Activated CD4-positive, CD25-positive, alpha-beta regulatory T cell (primary cell): ENCODE data around the gene CKAP2L.

Source experiments
- DNase-seq, 4 experiments: peaks; one replicate each; lab custom pipeline; 2025; lab: John Stamatoyannopoulos, UW

Gene CKAP2L, protein sequence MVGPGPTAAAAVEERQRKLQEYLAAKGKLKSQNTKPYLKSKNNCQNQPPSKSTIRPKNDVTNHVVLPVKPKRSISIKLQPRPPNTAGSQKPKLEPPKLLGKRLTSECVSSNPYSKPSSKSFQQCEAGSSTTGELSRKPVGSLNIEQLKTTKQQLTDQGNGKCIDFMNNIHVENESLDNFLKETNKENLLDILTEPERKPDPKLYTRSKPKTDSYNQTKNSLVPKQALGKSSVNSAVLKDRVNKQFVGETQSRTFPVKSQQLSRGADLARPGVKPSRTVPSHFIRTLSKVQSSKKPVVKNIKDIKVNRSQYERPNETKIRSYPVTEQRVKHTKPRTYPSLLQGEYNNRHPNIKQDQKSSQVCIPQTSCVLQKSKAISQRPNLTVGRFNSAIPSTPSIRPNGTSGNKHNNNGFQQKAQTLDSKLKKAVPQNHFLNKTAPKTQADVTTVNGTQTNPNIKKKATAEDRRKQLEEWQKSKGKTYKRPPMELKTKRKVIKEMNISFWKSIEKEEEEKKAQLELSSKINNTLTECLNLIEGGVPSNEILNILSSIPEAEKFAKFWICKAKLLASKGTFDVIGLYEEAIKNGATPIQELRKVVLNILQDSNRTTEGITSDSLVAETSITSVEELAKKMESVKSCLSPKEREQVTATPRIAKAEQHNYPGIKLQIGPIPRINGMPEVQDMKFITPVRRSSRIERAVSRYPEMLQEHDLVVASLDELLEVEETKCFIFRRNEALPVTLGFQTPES

GRCh38 chr2:112764071-112765044 lies at the start of gene CKAP2L:
TSS of gene CKAP2L (minus strand) at chr2:112764609. CDS start at chr2:112764598, 11 bp downstream.
- DNase-seq, result peak; percentile 89 to 95 (median 92)

DNA sequence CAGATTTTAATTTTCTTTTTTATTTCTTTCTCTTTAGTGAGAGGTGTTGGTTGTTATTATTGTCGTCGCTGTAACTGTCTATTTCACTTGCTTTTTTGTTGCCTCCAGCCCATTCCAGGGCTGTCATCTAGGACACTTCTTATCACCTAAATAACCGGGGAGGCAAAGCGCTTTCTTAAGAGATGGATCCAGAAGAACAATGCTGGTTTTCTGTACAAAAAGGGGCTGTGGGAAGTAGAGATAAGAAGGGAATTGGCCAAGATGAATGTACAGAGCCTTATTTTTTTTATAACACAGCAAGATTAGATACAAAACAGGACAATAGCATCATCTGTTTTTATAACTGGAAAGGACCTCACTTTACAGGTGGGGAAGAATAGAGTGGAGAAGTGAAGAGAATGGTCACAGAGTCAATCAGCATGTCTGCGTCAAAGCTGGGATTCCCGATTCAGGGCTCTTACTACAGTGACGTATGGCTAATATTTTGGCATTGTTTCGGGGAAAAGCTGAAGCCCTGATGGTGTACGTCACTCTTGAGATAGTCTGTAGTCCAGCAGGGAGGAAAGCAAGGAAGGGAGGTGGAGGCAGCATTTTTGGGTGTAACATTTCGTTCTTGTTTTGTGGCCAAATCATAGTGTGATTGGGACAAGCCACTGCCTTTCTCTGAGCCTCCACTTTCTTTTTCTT lies 49.0 kb upstream of the CKAP2L start:
- no peak for DNase-seq

DNA sequence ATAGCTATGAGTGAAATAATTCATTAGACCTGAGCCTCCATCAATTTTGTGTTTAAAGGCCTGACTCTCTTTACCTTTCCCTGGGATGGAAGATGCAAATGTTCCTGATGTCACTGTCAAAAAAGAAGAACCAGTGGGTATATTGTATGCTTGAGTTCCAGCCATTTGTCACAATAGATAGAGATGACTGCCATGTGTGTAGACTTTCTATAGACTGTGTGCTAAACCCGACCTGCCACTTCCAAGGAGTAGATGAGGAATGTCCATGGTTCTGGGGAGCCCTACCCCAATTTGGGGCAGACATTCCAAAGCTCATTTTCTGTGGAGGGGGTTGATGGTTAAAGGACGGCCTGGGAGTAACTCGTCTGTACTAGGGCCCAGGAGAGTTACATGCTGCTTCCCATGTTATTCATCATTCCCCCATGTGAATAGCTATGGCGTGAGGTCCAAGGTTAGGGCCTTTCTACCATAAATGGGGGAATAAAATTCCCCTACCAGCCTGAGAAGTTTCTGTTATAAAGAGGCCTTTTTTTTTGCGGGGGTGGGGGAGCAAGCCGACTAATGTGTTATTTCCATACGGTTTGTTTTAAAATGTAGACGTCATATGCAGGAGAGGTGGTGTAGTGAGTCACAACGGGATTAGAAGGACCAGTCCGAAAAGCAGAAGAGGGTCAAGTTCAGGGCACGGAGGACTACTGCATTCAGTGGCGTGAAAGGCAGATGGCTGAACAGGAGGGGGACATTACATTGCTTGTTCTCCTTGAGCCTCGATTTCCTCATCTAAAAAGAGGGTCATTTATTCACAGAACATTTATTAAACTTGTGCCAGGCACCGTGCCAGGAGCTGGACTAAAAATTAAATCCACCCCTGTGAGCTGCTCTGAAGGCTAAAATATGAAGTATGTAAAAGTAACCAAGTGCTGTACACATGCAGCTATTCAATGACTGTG lies 48.2 kb upstream of the CKAP2L start:
- DNase-seq, result no peak

DNA sequence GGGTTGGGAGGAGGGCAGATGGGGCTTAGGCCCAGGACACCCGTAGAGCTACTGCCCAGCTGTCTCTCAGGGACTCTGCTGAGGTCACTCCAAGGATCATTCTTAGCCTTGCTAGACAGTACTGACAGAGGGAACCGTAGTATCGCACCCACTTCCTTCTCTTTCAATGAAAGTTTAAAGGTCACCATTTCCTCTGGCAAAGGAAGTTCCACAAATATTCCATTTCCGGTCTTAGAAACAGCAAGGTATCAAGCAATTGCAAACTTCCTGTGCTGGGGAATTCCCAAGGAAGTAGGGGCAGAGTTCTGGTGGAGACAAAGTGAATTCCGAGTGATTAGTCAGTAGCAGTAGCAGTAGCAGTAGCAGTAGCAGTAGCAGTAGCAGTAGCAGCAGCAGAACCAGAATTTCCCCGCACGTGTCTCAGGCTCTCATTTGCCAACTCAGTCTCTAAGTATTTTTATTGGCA lies 47.5 kb upstream of the CKAP2L start:
- no peak for DNase-seq

GRCh38 chr2:112811276-112811831 lies 46.9 kb upstream of the CKAP2L start:
- DNase-seq, result no peak

GRCh38 chr2:112809112-112809511 lies 44.7 kb upstream of the CKAP2L start:
- DNase-seq, result no peak

DNA sequence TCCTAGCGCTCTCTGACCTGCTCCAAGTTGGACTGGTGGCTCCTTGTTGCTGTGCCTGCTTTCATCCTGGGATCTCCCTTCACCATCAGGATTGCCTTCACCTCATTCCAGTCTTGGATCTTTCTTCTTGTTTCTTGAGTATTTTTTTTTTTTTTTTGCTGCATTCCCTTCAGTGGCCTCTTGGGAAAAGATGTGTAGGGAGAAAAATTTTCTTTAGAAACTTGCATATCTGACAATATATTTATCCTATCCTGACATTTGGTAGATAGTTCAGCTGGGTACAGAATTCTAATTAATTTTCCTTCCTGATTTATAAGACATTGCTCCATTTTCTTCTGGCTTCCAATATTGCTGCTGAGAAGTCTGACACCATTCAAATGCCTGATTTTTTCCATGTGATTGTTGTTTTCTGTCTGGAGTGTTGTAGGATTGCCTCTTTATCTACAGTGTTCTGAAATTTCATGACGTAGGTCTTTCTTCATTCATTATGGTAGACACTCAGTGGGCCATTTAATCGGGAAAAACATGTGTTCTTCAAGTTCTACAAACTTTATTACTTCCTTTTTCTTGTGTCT lies 42.9 kb upstream of the CKAP2L start:
- DNase-seq, result no peak

DNA sequence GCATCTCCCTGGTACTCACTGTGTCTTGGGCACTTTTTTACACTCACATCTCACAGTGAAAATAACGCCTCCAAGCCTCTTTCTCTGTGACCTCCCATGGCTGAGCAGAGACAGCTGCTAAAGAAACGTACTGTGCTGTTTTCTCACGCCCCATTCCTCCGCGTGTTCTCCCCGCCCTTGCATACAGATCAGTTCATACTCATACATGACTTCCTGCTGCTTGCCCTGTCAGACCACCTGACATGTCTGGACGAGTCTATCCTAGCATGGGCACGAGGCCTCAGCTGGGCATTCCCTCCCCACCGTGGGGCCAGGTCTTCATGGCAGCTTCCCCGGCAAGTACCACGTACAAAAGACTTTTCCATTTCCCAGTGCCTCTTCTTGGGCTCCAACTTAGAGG lies 41.1 kb upstream of the CKAP2L start:
- no peak for DNase-seq

DNA sequence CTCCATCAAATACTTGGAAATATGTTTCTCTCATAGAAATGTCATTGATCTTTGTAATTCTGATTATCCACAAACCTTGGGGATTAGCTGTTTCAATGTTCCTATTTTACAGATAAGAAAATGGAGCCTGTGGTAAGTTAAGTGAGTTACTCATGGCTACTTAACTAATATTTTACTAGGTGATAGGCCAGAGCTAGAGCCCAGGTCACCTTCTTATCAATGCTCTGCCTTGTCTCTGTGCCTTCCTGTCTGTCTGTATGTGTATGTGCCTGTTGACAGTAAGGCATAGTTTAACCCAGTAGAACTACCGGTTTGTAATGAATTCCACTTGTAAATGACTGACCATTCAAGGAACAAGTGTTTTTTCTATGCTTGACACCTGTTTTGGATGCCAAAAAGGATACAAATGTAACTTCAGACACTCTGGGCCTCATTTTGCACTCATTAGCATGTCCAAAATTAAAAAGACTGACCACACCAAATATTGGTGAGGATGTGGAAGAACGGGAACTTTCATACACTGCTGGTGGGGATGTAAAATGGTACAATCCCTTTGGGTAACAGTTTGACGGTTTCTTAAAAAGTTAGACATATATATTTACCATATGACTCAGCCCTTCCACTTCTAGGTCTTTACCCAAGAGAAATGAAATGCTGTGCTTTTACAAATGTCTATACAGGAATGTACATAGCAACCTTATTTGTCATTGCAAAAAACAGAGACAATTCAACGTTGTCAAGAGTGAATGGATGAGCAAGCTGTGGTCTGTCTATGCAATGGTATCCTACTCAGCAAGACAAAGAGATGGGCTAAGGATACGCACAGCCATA lies 39.5 kb upstream of the CKAP2L start:
- DNase-seq, result no peak

DNA sequence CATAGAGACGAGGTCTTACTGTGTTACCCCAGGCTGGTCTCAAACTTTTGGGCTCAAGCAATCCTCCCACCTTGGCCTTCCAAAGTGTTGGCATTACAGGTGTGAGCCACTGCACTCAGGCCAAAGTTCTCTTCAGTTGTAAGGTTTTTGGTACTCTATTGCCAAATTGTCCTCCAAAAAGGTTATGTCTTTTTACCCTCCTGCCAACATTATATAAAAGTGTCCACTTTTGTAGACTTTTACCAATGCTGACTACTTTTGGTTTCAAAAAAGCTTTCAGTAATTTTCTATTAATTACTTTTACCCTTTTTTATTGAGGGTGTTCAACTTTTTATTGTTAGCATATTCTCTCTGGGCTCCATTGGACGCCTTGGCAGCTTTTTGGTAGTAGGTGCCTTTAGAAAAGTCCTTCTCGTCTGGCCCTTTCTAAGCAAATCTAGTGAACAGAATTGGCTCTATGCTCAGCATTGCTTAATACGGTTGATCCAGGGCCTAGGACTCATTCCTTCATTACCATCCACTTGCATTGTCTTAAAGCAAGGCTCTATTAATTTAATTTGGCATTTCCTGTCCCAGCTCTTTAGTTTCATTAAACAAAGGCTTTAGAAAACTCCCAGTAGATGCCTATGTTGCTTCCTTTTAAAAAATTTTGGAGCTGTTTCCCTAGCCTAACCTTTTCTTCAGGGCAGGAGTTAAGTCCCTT lies 36.6 kb upstream of the CKAP2L start:
- DNase-seq, result no peak

DNA sequence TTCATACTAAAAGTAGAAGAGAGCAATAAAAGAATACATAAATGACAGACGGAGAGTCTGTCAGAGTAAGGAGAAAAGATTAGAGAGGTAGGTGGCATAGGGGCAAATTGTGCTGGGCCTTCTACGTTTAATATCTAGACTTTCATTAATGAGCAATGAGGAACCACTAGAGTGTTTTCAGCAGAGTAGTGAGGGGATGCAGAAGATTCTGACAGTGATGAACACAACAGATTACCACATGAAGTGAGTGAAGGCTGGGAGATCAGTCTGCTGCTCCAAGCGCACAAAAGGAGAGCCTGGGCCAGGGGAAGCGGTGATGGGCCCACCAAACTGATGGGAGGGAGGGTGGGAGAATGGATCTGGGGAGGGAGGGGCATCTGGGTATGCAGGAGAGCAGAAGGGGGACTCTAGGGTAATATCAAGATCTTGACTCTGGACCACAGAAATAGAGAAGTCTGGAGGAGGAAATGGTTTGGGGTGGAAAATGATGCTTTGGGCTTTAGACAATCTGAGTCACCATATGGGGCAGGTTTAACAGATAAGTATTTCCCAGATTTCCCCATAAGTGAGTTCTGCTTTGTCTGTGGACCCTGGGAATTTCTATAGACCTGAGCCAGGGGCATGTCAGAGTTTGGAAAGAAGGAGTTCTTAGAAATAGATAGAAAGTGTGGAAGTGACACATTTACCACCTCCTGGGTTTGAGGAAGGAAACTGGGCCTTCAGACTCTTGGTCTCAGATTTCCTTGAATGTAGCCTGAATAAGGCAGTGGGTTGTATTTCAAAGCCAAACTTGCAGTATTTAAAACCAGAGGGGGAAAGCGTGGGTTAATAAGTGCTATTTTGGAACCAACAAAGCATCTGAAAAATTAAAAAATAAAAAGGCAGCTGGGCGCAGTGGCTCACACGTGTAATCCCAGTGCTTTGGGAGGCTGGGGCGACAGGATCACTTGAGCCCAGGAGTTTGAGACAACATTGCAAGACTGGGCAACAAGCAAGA lies 34.9 kb upstream of the CKAP2L start:
- no peak for DNase-seq

GRCh38 chr2:112796486-112796885 lies 32.1 kb upstream of the CKAP2L start:
- DNase-seq, result no peak

DNA sequence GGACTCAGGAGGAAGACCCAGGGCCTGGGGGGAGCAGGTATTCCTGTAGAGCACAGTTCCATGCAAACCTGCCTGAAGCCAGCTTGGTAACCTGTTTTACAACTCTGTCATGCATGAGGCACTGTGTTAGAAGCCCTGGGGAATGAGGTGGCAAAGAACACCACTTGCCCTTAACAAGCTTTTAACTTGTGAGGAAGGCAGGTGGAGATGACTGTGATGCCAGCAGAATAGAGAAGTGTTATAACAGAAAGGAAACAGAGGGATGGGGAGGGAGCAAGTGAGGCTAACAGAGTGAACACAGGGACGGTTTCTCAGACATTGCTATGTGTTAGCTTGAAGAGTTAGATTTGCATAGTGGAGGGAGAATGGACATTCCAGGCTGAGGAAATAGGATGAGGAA lies 31.4 kb upstream of the CKAP2L start:
- DNase-seq, result no peak

DNA sequence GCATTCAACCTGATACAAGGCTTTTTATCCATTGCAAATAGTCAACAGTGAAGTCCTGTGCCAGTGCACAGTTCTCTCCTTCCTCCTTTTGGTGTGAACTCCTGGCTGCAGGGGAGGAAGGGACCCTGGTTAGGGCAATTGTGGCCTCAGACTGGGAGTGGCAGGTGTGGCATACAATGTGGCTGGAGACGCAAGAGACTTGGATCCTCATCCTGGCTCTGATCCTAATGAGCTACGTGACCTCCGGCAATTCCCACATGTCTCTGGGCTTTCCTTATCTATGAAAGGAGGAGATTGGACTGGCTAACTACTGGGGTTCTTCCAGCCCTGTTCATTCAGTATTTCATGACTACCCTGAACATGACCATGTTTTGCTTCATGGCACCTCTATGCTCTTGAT lies 30.4 kb upstream of the CKAP2L start:
- no peak for DNase-seq

DNA sequence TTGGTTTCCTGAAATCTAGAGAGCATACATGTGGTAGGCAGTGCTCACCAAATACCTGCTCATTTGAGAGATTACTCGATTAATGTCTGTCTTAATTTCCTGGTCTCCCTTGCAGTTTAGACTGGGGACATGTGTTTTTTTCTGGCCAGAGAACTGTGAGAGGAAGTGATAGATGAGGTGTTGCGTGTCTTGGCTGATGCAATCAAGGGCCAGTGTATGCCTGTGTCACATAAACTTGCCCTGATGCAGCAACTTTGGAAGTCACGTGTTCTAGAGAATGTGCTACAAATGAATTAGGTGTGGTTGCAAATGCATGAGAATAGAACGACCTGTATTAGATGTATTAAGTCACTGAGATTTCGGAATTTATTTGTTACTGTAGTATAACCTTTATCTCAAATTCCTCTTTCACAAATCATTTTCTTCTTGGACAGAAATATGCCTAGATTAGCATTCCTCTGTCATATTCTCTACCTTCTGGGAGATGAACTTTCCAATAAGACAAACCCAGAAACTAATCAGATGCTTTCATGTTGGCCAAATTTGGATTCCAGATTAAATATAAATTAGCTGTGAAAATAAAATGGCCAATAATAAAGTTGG lies 29.8 kb upstream of the CKAP2L start:
- no peak for DNase-seq

- no peak for DNase-seq
Observed at GRCh38 chr2:112793449-112793978, 29.1 kb upstream of the CKAP2L start.
